GM21717 (cell line): ENCODE measurements around the gene SLC30A5.
A peak's percentile ranks its signal among the peaks of the same experiment; 100 is the strongest.
"Not testable (repeated sequence)": the region's sequence is repeated elsewhere in the genome, so short reads cannot be mapped to it uniquely, and the experiment has no call there.

ENCODE experiments used
- ATAC-seq: cut with Tn5 transposase; IDR thresholded peaks from one replicate; pipeline ENCODE4 v1.9.1; 2021; ENCODE audit warnings: mild to moderate bottlenecking, moderate library complexity; ENCODE audit not compliant: unreplicated experiment

Gene SLC30A5

DNA sequence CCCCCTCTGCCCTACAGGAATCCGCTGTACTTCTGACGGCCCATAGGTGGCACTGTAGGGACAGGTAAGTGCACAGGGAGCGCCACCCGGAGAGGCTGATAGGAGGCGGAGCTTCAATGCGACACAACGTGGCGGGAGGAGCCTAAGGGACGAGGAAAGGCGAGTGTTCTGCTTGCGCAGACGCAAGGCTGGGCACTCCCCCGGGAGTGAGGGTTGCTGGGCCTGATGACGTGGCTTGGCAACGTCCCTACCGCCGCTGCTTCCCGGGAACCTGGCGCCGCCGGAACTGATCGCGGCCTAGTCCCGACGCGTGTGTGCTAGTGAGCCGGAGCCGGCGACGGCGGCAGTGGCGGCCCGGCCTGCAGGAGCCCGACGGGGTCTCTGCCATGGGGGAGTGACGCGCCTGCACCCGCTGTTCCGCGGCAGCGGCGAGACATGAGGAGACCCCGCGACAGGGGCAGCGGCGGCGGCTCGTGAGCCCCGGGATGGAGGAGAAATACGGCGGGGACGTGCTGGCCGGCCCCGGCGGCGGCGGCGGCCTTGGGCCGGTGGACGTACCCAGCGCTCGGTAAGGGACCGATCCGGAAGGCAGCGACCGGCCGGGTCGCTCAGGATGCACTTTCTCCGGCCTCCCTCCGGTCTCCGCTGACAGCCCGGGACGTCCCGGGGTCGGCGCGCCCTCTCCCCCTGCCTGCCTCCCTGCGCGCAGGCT is at the start of gene SLC30A5:
TSS of gene SLC30A5 (plus strand) at position 244 of the 712 bp plus-strand sequence. CDS start at position 486, 242 bp downstream.
- ATAC-seq = peak; percentile 98

DNA sequence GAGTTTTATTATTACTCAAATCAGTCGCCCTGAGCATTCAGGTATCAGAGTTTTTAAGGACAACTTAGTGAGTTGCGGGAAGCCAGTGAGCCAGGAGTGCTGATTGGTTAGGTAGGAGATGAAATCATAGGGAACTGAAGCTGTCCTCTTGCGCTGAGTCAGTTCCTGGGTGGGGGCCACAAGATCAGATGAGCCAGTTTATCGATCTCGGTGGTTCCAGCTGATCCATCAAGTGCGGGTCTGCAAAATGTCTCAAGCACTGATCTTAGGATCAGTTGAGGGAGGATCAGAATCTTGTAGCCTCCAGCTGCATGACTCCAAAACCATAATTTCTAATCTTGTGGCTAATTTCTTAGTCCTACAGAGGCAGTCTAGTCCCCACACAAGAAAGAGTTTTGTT is 48.6 kb upstream of the SLC30A5 start:
- ATAC-seq = not testable (repeated sequence)

DNA sequence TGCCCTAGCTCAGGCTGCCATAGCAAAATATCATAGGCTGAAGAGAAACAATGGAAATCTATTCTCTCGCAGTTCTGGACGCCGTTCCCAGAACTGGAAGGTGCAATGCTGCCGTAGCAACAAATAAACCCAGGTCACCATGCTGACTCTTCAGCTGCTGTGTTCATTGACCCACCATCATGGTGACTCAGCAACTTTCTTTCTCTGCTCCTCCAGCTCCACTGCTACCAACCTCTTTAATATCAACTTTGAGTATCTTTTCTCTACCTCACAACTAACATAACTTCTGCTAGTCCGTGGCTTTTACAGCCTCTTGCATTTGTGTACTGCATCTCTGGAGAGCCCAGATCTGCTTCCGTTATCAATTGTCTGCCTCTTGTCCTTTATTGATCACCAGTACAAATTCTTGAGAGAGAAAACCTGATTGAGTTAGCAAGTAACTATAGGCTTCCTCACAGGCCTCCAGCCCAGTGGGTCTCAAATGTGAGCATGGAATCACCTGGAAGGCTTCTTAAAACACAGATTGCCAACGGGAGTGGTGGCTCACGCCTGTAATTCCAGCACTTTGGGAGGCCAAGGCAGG is 47.3 kb upstream of the SLC30A5 start:
- ATAC-seq = no peak

DNA sequence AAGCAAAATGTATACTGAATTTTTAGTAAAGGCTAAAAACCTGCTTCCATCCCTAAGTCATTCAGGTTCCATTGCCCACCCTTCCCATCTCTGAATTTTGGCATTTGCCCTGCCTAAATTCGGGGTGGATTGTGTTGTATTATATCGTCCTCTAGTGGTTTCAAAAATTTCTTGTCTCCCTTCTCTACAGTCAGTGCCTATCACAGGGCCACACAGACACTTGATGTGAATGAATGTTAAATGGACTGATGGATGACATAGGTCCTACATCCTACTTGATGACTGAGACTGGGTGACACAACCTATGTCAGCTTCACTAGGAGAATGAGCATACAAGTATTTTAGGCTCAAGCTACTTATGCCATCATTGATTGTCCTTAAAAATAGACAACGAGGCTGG is 45.6 kb upstream of the SLC30A5 start:
- ATAC-seq = no peak

DNA sequence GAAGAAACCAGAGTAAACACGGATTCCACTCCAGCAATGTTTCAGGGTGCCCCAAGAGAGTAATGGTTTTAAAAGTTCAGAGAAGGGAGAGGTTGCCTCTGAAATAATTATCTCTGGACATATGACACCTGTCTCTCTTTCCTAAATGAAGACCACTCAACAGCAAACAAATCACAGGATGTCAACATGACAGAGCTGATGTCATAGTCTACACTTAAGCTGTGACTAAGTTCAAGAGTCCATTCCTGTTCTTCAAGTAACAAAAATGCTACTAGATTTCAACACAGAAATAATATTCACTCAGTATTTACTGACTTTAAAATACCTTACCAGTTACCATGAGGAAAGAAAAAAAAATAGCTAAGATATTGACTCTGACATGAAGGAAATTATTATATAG is 44.7 kb upstream of the SLC30A5 start:
- no peak for ATAC-seq

DNA sequence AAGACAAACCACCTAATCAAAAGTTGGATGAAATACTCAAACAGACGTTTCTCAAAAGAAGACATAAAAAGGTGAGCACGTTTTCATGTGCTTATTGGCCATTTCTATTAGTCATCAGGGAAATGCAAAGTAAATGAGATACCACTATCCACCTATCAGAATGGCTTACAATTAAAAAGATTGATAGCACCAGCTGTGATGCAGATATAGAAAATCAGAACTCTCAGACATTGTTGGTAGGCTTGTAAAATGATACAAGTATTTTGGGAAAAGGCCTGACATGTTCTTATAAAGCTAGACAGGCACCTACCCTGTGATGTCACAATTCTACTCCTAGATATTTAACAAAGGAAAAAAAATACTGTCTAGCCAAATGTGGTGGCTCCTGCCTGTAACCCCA is 44.0 kb upstream of the SLC30A5 start:
- no peak for ATAC-seq

DNA sequence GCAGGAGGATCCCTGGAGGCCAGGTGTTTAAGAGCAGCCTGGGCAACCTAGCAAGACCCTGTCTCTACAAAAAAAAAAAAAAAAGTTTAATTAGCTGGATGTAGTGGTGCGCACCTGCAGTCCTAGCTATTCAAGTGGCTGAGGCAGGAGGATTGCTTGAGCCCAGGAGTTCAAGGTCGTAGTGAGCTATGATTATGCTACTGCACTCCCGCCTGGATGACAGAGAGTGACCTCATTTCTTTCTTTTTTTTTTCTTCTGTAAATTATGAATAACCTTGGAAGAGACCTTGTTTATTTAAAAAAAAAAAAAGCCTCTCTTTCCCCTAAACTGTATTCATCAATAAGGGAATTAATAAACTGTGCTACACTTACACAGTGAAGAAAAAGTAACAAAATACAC is 43.6 kb upstream of the SLC30A5 start:
- no peak for ATAC-seq

DNA sequence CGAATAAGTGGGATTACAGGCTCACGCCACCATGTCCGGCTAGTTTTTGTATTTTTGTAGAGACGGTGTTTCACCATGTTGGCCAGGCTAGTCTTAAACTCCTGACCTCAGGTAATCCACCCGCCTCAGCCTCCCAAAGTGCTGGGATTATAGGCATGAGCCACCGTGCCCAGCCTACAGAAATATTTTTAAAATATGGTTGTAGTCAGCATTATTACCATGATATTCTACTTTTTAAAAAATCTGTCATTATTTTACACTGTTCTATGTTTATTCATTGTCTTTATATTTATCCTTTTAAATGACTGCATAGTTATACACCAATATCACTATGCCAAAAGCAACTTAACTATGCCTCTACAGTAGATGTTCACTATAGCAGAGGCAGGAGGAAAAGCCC is 41.6 kb upstream of the SLC30A5 start:
- no peak for ATAC-seq

DNA sequence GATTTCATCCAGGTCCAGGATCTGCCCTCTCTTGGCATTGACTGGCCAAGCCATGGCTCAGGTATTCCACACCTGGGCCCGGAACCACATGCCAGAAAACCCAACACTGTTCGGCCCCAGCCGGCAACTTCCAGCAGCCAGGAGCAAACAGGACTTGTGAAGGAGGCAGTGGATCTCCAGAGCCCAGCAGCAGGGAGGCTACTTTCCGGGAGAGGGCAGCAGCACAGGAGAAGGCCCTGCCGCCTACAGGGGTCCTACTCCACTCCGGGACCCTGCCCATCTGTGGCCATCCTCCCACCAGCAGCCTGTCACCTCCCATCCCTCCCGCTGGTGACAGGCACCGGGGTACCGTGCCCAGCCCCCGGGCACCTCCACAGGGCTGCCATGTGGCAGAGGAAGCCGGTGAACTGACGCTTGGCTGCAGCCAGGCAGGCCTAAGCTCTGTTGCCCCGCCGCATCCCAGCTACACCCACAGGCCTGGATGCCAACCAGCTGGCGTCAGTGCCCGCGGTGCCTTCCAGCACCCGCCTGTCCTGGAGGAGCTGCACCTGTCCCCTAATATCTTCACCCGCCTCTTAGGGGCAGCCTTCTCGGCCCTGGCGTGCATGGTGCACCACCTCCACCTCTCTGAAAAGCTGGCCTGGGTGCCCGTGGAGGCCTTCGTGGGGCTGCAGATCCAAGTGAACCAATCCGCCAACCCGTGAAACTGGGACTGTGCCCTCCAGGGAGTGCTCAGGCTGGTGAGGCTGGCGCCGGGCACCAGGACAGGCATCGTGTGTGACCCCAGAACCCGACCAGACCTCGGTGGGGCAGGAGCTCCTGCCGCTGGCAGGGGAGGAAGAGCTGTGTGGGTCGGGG is 18.9 kb upstream of the SLC30A5 start:
- no peak for ATAC-seq

DNA sequence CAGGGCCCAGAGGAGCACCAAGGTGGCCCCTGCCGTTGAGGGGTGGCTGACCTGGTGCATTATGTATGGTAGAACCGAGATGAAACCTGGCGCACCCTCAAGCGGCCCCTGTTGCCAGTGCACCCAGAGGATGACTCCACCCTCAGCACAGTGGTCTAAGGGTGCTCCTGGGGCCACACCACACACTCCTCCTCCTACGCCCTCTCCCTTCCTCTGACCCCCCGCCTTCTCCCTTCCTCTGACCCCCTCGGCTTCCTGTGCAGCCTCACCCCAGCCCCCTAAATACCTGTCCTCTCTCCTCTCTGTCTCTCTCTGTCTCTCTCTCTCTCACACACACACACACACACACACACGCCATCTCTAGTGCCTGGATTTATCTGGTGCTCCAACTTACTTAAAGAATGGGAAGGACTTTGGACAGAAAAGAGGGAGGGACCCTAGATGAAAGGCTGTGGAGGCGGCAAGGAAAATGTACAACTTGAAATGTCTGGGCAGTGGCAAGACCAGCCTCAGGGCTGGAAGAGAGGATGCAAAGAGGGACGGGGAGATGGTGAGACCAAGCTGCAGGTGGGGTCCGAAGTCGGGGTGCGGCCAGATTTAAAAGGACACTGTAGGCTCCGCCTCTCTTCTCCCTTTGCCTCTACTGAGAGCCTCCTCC is 18.2 kb upstream of the SLC30A5 start:
- ATAC-seq = no peak

DNA sequence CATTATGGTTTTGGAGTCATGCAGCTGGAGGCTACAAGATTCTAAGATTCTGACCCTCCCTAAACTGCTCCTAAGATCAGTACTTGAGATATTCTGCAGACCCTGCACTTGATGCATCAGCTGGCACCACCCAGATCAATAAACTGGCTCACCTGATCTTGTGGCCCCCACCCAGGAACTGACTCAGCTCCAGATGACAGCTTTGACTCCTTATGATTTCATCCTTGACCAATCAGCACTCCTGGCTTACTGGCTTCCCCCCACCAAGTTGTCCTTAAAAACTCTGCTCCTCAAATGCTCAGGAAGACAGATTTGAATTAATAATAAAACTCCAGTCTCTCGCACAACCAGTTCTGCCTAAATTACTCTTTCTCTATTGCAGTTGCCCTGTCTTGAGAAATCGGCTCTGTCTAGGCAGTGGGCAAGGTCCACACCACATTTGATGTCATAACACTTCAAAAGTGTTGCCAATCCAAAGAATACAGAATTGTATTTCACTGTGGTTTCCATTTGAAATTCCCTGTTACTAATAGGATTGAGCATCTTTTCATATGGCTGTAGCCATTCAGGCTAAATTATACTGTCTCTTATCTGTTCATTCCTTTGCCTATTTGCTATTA is 14.8 kb upstream of the SLC30A5 start:
- ATAC-seq = no peak

DNA sequence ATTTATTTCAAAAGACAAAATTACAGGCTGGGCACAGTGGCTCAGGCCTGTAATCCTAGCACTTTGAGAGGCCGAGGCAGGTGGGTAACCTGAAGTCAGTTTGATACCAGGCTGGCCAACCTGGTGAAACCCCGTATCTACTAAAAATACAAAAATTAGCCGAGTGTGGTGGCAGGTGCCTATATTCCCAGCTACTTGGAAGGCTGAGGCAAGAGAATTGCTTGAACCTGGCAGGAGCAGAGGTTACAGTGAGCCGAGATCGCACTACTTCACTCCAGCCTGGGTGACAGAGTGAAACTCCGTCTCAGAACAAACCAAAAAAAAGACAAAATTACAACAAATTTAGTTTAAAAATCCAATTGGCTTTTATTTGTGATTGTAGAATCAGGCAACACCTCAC is 14.3 kb upstream of the SLC30A5 start:
- no peak for ATAC-seq

DNA sequence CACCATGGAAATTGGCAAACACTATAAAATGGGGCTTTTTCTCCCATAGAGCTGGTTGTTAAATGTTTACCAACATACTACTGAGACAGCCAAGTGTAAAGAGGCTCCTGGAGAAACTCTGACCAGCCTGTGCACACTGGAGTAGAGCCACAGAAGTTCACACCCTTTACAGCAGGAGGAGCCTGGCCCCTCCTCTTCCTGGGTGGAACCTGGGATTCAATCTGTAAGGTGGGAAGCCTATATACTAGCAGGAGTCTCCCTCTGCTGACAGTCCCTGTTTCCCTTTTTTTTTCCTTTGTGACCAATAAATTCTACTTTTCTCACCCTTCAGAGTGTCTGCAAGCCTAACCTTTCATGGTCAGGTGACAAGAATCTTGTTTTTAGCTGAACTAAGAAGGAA is 10.4 kb upstream of the SLC30A5 start:
- no peak for ATAC-seq

DNA sequence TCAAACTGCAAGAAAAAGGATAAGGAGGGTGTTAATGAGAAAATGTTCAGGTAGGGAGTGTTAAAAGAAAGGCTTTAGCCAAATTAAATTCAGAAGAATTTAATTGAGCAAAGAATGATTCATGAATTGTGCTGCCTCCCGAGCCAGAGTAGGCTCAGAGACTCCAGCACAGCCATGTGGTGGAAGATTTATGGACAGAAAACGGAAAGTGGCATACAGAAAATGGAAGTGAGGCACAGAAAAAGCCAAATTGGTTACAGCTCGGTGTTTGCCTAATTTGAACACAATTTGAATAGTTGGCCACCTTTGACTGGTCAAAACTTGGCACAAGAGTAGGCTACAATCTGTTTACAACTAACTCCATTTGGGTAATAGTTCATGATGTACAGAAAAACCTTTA is 9.6 kb upstream of the SLC30A5 start:
- ATAC-seq = no peak

DNA sequence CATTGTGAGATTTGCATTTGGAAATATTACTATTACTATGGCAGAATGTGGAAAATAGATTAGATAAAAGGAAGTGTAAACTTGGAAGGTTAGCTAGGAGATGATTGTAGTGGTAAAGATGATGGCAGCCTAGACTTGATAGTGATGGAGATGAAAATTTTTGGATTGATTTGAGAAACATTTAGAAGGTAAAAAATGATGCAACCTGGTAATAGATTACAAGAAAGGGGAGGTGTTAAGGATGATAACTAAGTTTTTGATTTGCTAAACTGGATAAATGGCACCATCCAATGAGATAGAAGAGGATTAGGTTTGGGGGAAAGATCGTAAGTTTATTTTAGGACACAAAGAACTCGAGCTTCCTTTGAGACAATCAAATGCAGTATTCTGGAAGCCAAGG is 8.9 kb upstream of the SLC30A5 start:
- no peak for ATAC-seq

DNA sequence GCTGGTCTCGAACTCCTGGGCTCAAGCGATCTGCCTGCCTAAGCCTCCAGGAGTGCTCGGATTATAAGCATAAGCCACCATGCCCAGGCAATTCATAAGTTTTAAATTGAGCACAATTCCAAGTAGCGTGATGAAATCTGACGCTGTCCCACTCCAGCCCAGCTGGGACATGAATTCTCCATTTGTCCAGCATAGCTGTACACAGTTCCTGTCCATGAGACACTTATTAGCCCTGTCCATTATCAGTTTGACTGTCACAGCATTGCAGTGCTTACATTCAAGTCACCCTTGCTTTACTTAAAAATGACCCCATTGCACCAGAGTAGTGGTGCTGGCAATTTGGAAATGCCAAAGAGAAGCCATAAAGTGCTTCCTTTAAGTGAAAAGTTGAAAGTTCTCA is 7.6 kb upstream of the SLC30A5 start:
- ATAC-seq = no peak

DNA sequence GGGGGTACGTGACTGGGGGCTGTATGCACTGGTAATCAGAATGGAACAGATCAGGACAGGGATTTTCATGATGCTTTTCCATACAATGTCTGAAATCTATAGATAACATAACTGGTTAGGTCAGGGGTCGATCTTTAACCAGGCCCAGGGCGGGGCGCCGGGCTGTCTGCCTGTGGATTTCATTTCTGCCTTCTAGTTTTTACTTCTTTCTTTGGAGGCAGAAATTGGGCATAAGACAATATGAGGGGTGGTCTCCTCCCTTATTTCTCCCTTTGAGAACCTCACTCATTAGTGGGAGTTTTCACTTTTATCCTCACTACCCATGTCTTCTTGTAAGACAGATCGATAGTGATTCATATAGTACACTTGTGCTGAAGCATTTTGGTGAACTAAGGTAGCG is 5.8 kb upstream of the SLC30A5 start:
- not testable (repeated sequence) for ATAC-seq

DNA sequence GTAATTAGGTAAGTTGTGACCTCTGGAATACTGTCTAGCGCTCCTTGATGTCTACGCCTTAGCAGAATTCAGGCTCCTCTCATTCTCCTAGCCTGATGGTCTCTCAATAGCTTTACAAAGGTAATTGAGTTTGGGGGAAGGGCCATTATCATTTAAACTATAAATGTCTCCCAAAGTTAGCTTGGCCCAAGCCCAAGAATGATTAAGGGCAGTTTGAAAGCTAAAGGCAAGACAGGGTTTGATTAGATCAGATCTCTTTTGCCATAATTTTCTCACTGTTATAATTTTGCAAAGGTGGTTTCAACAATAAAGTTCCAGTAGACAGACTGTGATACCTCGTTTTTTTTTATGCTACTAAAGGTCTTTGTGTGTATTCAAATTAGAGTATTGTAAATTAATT is 3.7 kb upstream of the SLC30A5 start:
- ATAC-seq = no peak

DNA sequence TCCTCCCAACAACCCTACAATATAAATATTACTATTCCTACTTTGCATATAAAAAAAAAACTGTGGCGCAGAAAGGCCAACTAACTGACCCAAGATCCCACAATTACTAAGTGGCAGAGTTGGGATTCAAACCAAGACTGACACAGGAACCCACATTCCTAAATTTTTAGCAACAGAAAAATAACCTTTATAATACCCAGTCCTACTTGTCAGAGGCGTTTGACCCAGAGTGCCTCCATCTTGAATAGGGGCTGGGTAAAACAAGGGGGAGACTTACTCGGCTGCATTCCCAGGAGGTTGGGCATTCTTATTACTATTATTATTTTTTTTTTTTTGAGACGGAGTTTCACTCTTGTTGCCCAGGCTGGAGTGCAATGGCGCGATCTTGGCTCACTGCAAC is 2.0 kb upstream of the SLC30A5 start:
- ATAC-seq = no peak

DNA sequence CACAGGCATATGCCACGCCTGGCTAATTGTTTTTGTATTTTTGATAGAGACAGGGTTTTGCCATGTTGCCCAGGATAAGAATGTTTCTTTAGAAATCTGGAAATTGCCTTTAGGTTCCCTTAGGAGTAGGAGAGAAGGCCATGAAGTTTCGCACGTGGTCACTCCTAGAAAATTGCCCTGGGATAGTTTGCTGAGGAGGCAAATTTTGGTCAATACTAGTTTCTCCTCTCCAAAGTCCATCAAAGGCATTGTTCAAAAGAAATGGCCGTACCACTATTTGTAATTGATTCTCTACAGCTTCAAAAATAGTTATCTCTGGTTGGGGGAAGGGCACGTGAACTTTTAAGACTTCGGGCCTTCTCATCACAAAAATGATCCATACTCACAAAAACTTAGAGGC is 845 bp upstream of the SLC30A5 start:
- ATAC-seq = no peak

DNA sequence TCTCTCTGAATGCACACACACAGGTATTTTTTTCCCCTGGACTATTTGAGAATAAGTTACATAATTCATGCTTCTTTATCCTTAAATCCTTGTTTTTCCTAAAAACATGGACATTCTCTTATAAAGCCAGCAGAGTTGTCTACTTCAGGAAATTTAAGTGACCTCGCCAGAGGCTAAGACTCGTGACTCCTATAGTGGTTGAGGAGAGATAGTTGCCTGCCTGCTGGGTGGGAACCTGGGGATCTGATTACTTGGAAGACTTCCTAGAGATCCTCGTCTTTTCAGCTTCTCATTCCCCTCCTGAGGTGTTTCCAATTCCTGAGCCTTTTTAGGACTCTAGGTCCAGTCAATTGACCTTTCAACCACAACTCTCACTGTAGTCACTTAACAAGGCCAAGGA is 5.5 kb downstream of the SLC30A5 start:
- ATAC-seq = no peak
